GM20431 (cell line): ENCODE data around the gene SLC6A19.

Experiments
- in situ Hi-C: fragments of 300-500 bp; cut with MseI, MboI; formaldehyde crosslinking; loops from one replicate; pipeline ENCODE4 v1.15.0; 2020; ENCODE audit warnings: low sequenced_read_pairs; ENCODE audit not compliant: unreplicated experiment

The SLC6A19 gene

DNA sequence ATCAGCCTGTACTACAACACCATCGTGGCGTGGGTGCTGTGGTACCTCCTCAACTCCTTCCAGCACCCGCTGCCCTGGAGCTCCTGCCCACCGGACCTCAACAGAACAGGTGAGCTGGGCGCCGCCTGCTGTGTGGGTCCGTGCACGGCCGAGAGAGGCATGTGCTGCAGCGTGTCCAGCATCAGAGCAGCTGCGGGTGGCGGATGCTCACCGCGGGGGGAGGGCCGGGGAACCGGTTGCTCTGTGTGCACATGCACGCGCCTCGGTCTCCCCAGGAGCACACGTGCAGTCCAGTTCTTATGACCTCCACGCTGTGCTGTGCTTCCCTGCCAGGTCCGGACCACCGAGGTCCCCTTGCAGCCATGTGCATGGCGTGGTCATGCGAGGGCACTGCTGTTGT, 31.4 kb downstream of the SLC6A19 start:
- in situ Hi-C loops = no loop called here

DNA sequence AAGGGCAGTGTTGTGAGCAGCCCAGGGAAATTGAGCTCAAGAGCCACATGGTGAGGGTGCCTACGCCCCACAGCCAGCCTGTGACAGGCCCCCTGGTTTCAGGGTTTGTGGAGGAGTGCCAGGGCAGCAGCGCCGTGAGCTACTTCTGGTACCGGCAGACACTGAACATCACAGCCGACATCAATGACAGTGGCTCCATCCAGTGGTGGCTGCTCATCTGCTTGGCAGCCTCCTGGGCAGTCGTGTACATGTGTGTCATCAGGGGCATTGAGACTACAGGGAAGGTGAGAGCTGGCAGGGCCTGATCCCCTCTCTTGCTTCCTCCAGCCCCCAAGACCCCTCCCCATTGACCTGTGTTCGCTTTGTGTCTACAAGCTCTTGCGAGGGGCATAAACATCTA, 34.0 kb downstream of the SLC6A19 start:
- in situ Hi-C loops = no loop called here

DNA sequence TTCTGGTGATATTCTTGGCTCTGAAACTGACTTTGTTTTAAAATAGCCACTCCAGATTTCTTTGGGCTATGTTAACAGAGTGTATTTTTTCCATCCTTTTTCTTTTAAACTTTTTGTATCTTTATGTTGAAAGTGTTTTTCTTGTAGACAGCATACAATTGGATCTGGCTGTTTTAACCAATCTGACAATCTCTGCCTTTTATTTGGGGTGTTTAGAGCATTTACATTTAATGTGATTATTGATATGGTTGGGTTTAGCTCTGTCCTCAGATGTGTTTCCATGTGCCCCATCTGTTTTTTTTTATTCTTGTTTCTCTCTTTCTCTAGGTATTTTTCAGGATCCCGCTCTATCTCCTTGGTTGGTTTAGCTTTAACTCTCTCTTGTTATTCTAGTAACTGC, 34.4 kb downstream of the SLC6A19 start:
- in situ Hi-C loops = no loop called here

DNA sequence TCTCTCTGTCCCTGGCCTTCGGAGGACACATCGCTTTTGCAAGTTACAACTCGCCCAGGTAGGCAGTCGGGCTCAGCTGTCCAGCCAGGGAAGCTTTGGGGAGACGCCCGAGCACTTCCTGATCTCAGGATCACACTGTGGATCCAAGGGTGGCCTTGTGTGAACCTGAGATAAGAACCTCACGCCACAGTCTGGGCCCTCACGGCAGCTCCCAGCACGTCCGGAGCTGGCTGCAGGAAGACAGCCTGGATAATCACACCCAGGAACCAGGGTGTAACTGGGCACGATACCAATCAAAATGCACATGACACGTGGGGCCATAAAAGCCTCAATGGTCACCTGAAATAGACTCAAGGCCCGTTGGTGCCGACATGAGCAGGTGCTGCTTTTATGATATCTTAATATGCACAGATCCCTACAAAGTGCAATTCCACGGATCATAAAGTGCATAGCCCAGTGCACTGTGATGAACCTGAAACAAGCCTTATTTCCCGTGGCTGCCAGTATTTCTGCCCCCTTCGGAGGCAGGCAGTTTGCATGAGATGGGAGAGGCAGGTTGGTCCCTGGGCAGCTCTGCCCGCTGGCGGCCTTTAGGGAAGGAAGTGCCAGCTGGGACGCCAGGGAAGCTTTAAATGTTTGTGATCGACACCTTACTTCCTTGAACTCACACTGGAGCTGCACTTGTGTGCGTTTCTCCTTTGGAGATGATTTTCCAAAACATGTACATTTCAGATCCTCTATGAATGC, 38.3 kb downstream of the SLC6A19 start:
- in situ Hi-C loops = no loop called here

DNA sequence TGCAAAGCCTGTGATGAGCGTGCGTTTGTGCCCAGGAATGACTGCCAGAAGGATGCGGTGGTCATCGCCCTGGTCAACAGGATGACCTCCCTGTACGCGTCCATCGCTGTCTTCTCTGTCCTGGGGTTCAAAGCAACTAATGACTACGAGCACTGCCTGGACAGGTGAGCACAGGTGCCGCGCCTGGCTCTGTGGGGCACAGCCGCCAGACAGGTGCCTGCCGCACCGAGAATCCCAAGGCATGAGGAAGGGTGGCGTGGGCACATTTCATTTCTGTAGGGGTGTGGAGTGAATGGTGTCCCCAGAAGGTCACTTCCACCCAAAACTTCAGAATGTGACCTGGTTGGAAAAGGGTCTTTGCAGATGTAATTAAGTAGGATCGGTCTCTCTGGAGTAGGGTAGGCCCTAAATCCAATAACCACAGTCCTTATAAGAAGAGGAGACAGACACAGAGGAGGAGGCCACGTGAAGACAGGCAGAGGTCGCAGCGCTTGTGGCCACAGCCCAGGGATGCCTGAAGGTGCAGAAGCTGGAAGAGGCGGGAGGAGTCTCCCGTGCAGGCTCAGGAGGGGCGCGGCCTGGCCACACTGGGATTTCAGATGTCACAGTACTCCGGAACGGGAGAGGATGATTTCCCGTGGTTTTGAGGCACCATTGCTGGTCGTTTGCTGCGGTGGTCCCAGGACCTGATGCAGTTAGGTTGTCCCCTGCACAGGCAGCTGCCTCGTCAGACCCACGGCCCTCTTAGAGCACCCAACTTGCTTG, 39.3 kb downstream of the SLC6A19 start:
- in situ Hi-C loops = no loop called here

DNA sequence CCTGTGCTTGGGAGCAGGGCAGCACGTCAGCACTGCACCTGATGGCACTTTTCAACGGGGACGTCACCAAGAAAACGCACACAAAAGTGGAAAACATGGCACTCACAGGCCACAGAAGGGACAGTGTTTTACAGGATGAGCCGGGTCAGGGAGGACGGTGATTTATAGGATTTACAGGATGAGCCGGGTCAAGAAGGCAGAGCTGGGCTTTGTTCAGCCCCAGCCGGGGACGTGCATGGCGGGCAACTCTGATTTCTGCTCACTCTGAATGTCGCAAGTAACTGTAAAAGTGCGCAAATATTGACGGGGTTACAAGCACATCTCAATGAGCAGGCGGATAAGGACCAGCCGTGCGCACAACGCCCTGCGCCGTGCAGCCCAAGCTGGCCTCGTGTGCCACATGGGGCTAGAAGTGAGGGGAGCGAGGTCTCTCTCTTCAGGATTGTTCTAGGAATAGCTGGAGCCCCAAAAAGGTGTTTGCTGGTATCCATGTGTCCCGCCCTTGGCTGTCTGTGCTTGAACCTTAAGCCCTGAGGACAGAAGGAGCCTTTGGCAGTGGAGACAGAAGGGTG, 40.2 kb downstream of the SLC6A19 start:
- in situ Hi-C loops = no loop called here

DNA sequence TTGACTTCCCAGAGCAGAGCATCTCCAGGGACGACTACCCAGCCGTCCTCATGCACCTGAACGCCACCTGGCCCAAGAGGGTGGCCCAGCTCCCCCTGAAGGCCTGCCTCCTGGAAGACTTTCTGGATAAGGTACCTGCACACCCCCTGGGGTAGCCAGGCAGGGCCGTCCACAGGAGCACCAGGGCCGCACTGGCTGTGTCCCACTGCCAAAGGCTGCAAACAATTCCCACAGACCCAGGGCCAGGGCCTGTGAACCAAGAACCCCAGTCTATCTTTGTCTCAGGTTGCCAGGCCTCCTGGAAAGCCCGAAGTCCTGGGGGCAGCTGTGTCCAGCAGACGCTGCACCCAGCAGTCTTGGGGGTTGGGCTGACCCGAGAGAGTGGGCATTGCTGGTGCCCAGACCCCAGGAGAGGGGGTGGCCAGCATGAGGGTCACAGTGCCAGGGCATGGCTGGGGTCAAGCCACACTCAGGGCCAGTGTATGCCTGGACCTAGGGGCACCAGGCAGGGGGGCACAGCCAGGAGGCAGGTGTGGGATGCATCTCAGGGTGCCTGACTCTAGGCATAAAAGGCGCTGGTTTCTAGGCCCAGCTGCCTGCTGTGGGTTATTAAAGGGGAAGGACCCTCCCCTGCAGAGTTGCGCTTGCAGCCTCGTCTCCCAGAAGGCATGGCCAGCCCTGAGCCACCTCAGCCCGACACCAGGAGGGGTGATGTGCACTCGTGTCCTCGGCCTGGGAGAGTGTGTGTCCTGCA, 41.5 kb downstream of the SLC6A19 start:
- in situ Hi-C loops = no loop called here

DNA sequence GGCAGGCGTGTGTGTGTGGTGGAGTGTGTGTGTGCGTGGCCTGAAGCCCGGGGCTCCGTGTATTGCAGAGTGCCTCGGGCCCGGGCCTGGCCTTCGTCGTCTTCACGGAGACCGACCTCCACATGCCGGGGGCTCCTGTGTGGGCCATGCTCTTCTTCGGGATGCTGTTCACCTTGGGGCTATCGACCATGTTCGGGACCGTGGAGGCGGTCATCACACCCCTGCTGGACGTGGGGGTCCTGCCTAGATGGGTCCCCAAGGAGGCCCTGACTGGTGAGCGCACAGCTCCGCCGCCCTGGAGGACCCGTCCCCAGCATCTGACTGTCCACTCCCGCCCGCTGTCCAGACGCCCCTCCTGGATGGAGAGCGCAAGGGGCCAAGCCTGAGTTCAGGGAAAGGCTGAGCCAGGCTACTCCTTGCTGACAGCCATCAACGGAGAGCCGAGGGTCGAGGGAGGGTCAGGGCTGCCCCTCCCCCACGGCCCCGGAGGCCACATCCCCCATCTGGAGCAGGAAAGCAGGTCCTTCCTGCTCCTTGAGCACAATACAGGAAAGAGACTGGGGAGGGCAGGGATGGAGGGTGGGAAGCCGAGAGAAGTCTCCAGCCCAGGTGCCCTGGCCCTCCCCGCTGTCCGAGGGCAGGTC, 42.2 kb downstream of the SLC6A19 start:
- in situ Hi-C loops = no loop called here

DNA sequence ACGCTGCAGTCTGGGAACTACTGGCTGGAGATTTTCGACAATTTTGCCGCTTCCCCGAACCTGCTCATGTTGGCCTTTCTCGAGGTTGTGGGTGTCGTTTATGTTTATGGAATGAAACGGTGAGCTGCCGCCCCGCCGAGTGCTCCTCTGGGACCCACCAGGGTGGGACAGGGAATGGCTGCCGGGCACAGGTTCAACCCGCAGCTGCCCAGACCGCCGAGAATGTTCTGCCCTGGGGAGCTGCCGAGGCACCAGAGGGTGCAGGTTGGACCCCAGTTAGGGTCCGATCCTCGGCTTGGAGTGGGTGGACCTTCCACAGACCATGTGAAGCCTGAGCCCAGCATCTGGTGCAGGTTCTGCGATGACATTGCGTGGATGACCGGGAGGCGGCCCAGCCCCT, 42.9 kb downstream of the SLC6A19 start:
- in situ Hi-C loops = no loop called here

DNA sequence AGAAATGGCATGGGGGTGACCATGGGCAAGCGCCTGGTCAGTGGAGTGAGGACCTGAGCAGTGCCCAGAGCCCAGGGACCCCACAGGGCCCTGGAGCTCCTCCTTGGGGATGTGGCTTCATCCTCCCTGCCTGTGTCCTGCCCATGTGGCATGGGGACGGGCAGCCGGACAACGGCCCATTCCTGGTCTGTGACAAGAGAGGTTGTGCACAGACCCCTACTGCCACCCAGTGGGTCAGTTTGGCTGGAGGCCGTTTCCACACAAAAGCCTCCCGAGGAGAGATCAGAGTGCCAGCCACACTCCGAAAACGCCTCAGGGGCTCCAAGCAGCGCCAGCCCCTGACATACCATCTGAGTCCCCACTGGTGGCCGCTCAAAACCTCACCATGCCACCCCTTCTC, 43.6 kb downstream of the SLC6A19 start:
- in situ Hi-C loops = no loop called here

DNA sequence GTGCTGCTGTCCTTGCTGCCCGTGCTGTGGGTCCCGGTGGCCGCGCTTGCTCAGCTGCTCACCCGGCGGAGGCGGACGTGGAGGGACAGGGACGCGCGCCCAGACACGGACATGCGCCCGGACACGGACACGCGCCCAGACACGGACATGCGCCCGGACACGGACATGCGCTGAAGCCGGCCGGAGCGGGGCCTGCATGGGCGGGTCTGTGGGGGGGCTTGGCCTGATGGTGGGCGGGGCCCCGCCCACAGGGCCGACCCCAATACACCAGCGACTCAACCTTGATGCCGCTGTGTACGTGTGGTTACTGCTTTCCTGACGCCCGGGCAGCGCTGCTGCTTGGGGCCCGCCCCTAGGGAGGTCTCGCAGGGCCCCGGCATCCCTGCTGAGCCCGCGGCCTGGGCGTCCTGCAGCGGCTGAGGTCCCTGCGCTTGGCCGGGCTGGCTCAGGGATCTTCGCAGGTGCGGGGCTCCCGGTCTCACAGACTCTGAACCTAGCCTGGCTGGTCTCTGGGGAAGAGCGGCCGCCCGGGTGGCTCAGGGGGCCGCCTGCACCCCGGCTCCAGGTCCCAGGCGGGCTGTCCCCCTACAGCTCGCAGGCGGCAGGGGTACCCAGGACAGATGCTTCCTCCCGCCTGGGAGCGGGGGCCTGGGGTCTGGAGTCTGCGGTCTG, 44.6 kb downstream of the SLC6A19 start:
- in situ Hi-C loops = no loop called here

DNA sequence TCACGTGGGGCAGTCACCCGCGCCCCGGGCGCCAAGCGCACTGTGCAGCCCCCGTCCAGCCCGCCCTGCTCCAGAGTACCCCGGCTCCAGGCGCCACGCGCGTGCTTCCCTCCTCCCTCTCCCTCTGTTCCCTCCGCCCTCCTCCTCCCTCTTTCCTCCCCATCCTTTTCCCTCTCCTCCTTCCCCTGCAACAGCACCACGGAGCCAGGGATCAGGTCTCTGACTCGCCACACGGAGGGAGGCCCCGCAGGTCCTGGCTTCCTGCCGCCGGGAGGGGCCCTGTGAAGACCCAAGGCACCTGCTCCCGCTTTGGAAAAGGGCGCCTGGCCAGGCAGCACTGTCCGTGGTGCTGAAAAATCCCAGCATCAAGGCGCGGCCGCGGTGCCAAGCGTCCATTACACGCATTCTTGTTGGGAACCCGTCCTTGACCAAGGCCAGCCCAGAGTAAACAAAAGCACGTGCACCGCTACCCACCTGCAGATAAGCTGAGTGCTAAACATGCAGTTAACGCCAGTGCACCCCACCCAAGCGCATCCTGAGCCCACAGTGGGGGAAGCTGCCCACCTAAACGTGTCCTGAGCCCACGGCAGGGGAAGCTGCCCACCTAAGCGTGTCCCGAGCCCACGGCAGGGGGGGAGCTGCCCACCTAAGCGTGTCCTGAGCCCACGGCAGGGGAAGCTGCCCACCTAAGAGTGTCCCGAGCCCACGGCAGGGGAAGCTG, 45.5 kb downstream of the SLC6A19 start:
- in situ Hi-C loops = no loop called here

DNA sequence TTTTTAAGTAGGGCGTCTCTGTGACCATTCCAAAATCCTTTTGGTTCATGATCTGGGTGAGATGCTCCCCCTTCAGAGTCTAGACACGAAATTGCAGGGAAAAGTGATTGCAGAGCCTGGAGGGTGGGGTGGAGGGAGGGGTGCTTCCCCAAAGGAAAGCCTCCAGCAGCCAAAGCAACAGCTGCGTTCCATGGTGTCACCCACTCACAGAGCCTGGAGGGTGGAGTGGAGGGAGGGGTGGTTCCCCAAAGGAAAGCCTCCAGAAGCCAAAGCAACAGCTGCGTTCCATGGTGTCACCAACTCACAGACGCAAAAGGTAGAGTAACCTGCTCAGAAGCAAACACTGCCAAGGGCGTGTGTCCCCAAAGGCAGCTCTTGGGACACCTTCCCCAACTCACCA, 46.4 kb downstream of the SLC6A19 start:
- in situ Hi-C loops = no loop called here

DNA sequence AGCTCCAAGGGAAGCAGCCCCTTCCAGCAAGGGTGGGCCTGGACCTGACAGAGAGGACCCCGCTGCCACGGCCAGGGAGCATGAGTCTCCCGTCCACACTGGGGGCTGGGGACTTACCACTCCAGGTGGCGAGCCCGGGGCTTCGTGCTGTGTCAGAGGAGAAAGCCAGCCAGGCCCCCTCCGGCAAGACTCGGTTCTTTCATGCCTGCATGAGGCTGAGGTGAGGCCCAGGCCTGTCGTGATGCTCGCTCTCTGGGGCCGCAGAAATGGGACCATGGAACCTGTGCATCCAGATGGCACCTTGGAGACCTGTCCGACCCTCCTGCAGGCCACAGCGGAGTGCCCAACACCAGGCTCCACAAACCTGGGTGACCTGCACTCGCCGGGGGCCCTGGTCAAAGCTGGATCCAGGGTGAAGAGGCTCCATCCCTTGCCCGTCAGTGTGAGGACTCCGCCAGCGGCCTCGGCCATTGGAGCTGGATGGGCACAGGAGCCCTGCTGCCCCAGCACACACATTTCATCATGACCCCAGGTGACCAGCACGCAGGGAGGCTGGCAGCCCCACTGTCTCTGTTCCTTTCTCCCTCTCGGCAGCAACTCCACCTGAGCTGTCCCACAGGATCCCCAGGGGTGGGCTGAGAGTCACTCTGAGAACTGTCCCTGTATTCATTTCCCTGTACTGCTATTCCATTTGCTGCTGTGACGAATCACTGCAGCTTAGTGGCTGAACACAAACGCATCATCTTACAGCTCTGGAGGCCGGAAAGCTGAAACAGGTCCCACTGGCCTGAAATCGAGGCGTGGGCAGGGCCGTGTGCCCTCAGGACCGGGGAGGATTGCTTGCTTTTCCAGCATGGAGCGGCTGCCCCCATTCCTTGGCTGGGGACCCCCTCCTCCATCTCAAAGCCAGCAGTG, 48.2 kb downstream of the SLC6A19 start:
- in situ Hi-C loops = no loop called here

DNA sequence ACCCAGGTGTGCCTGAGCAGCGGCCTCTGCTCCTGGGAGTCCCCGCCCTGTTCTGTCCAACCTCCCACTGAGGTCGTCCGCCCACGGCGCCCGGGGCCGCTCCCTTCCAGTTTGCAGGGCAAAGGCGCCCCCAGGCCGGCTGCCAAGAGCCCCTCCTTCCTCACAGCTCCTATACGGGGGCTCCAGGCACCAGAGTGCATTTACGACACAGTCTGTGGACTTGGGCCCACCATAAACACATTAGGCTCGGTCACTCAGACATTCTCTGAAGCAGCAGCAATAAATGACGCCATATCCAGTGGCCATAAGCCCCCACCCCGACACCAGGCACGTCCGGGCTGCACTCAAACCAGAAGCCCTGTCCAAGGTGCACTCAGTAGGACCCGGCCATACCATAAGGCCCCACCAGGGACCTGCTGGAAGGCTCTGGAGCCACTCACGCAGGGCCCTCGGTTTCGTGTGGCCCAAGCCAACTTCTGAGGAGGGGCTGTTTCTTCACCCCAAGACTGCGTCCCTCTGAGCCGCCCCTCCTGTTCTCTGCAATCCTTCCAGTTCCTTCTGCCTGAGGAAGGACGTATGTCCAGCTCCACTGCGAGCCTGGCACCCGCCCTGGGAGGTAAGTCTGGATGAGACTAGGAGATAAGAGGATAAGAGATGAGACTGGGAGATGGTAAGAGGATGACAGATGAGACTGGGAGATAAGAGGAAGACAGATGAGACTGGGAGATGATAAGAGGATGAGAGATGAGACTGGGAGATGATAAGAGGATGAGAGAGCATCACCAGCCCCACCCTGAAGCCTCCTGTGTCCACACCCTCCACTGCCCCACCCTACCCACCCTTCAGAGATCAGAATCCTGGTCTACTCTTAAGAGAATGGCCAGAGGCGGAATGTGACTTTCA, 50.5 kb downstream of the SLC6A19 start:
- in situ Hi-C loops = no loop called here

DNA sequence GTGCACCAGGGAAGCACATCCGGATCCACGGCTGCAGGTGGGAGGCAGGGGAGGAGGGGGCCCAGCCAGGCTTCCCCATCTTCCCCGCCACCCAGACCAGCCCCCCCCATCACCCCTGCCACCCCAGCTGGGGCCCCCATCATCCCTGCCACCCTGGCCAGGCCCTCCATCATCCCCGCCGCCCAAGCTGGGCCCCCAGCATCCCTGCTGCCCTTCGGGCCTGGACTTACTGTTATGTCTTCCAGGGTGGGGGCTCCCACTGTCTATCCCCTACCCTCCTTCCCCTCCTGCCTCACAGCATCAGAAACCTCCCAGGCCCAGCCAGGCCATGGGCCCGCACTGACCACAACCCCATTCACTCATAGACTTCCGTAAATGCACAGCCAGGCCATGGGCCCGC, 51.3 kb downstream of the SLC6A19 start:
- in situ Hi-C loops = no loop called here

DNA sequence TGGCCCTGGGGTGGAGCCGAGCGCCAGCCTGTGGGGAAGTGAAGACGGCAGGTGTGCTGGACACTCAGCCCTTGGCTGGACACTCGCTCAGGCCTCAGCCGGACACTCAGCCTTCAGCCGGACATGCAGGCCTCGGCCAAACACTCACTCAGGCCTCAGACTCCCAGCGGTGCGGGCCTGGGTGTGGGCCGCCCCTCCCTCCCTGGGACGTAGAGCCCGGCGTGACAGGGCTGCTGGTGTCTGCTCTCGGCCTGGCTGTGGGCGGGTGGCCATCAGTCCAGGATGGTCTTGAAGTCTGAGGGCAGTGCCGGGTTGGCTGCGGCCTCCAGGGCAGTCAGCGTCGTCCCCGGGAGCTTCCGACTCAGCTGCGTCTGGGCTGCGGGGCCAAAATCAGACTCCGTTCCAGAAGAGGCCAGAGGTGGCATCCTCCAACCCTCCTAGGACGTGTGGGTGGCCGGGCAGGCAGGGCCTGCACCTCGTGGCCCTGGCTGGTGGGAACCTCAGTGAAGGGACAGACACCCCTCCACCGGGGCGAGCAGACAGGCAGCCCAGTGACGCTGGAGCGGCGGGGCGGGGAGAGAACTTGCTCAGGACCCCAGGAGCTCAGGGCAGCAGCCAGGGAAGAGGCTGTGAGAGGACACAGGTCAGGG, 52.2 kb downstream of the SLC6A19 start:
- in situ Hi-C loops = no loop called here
